GM21367 (cell line): ENCODE measurements around the gene ADAMTS9.

Experiments
- ATAC-seq: cut with Tn5 transposase; IDR thresholded peaks from one replicate; pipeline ENCODE4 v1.9.1; 2021; ENCODE audit not compliant: unreplicated experiment

Gene ADAMTS9

DNA sequence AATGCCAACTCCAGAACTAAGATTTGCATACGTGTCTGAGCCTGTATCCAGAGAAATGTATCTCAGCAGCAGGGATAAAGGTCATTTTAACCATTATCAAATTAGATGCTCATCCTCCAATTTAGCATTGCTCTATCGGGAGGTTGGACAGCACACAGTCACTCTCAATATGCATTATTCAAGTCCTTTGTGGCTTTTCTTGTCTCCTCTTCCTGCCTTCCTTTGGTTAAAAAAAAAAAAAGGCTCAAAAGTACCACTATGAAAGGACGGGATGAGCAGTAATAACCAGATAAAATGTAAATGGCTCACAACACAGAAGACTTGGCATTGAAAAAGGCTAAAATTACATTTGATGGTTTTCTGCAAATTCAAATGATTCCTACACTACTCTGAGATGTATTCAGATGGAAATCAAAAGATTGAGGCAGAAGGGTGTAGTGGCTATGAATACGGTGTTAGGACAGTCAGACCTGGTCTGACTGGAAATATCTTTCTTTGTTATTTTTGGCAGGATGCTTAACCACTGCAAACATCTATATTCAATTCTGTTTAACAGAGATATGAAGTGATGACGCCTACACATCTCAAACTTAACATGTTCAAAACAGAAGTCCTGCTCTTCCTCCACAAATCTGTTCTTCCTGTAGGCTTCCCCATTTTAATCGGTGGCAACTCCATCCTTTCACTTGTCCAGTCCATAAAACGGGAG is 109.6 kb downstream of the ADAMTS9 start:
- ATAC-seq, result no peak

- no peak for ATAC-seq
Measured at GRCh38 chr3:64576211-64576775, 111.5 kb downstream of the ADAMTS9 start.

GRCh38 chr3:64575211-64575844 is 112.5 kb downstream of the ADAMTS9 start:
- peak; percentile 91 for ATAC-seq

DNA sequence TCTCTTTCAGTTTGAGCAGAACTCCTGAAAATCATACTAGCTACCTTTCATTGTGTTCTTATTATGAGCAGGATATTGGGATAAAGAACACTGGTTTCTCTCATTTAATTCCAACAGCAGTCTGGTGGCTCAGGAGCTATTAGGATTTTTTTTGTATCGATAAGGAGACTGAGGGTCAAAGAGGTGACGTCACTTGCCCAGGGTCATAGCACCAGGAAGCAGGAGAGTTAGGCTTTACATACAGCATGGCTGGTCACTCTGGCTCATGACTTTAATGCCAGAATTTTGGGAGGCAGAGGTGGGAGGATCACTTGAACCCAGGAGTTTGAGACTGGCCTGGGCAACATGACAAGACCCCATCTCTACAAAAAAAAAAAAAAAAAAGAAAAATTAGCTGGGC is 113.6 kb downstream of the ADAMTS9 start:
- no peak for ATAC-seq

DNA sequence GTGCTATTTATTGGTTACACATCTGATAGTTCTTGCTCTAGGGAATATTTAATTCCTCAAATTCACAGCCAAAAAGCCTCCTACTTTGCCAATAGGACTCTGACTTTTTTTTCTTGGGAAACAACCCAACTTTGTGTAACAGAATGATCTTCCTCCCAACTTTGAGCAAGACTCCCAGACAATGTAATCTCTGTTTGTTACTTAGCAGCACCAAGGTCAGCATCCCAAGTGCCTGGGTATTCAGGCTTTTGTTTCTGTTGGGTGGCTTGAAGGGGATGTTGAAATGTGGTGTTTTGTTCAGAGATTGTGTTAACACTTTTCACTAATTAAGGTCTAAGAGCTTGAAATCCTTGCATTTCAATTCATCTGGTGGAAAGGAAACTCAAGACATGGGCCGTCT is 115.8 kb downstream of the ADAMTS9 start:
- ATAC-seq, result no peak

- ATAC-seq, result no peak
Measured at GRCh38 chr3:64568895-64569517, 118.8 kb downstream of the ADAMTS9 start.

DNA sequence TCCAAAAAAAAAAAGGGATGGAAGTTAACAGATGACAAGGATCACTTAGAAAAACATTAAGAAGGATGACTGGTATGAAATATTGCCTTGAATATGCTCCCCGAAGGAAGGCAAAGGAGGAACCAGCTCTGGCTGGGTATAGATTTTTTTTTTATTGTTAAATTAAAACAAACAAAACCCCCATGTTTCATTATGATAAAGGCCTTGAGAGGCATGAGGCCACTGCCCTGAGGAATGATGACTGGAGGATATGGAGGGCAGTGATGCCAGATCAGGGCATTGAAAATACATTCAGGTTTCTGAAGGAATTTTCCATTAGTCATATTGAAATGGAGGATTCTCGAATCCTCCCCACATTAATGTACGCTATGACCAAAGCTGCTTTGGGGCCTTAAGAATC is 120.9 kb downstream of the ADAMTS9 start:
- no peak for ATAC-seq

DNA sequence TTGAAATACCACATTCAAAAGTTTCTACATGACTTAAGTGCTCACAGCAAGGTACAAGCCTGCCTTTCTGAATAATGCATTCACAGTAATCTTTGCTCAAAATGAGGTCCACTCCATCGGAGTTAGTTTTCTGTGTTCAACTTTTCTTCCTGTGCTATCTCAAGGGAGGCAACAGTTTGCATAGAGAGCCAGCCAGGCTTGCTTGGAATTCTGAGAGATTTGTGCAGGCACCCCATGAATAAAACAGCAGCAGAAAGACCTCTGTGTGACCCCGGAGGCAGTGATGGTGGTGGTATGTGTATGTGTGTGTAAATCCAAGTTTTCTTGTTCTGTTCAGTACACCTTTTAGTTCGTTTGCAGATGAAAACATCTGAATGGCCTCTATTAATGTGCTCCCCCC is 124.0 kb downstream of the ADAMTS9 start:
- ATAC-seq, result no peak

DNA sequence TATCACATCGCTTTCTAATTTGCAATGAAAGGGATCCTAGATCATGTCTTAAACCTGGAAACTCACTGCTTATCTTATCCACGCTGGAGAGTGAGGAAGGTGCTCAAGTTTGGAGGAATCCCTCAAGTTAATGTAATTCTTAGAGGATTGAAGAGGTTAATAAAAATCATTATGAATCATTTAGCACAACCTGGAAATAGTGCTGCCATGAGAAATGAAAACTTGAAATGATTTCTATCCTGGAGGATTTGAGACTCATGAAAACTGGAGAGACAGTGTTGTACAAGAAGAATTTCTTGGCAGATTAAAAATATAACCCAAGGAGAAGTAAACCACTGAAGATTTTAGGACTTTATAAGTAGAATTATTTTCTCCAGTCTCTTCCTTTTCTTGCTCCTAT is 125.9 kb downstream of the ADAMTS9 start:
- ATAC-seq, result no peak

DNA sequence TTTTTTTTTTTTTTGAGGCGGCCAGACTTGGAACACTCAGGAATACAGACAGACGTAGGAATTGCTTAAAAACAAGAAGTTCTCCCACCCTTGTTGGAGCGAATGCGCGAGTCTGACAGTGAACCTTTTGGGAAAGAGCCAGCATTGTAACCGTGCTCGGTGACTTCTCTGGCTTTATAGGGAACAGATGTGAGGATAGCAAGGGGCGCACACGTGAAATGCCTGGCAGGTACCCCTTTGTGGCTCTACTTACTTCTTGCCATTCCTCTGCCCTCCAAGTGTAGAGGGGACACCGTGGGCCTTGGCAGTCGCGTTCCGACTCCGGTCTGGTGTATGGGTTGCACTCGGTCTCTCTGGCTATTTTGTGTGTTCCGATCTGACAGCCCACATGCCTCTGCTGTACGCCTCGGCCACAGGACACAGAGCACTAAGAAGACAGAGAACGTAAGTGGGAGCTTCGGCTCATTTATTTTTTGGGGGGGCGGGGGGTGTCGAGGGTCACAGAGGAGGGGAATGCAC is 126.4 kb downstream of the ADAMTS9 start:
- no peak for ATAC-seq

- ATAC-seq, result no peak
Measured at GRCh38 chr3:64560791-64561190, 127.0 kb downstream of the ADAMTS9 start.

DNA sequence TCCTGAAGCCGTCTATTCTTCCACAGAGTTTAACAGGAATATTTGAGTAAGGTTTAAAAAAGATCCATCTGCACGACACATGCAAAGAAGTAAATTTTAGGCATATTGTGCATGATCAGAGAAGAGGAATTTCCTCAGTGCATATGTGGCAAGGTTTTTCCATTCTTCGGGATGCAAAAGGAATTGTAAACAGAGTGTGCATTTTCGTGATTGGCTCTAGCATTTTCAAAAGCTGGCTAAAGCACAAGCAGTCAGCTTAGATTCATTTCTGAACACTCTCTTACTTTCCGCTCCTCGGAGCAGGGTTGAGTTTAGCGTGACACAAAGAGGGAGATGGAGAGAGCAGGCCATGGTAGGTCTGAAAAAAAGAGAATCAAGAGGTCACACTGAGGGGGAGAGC is 128.2 kb downstream of the ADAMTS9 start:
- ATAC-seq, result no peak

- ATAC-seq, result no peak
Measured at GRCh38 chr3:64556046-64556445, 131.8 kb downstream of the ADAMTS9 start.

DNA sequence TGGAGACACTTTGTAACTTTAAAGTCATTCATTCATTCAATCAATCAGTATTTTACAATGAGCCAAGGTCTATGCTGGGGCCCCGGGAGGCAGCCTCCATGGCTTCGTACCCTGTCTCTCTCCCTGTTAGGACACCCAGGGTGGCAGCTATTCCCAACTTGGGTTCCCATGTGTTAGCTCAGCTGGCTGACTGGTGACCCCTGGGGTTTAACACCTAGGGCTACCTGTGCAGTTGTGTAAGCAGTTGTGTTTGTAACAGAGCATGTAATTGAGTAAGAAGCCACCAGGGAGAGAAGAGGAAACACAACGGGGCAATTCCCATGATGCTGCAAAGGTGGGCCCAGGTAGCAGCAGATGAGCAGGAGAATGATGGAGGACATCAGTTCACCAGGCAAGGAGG is 132.4 kb downstream of the ADAMTS9 start:
- ATAC-seq, result no peak

DNA sequence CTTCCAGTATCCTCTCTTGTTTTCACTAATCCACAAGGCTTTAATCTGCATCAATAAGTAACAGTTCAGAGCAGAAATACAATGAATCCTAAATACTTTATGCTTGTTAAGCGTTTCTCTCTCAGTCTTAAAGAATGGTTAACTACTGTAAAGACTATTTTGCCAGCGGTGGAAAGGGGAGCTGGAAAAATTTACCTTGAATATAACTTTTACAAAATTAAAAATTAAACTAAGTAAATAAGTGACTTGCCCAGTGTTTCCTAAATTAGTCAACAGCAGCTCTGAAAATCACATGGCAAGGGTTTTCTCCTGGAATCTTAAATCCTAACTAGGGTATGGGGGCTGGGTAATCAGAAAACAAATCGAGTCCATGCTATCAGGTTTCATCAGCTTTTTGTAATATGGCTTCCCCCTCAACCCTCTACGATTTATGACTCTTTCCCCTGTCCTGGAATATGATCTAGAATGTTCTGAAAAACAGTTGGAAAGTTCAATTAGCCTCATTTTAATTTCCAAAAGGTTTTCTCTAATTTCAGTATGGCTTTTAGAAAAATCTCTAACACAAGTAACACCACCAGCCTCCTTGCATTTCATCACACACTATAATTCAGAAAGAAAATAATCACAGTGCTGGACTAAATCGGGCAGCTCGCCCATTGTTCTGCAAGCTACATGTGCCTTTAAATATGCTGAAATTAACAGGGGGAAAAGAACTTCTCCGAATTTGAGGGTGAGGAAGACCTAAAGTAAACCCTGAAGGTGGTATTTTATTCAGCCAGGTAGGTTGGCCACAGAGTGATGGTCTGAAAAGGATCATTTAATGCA is 133.5 kb downstream of the ADAMTS9 start:
- ATAC-seq, result no peak

- no peak for ATAC-seq
Measured at GRCh38 chr3:64552966-64553365, 134.8 kb downstream of the ADAMTS9 start.

GRCh38 chr3:64552160-64552559 is 135.6 kb downstream of the ADAMTS9 start:
- no peak for ATAC-seq

DNA sequence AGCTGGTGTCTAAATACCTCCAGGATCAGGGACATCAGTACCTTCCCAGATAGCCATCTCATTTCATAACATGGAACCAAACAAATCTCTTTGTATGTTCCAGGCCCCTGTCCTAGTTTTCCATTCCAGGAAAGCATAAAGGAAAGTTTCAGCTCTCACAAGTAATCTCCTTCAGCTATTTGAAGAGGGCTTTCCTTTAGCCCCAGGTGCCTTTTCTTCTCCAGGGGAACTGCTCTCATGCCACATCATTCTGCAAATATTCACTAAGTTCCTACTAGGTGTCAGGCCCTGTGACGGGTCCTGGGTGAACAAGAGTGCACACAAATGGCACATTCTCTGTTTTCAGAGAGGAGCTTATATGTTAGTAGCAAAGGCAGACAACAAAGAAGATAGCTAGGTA is 136.1 kb downstream of the ADAMTS9 start:
- ATAC-seq, result no peak

DNA sequence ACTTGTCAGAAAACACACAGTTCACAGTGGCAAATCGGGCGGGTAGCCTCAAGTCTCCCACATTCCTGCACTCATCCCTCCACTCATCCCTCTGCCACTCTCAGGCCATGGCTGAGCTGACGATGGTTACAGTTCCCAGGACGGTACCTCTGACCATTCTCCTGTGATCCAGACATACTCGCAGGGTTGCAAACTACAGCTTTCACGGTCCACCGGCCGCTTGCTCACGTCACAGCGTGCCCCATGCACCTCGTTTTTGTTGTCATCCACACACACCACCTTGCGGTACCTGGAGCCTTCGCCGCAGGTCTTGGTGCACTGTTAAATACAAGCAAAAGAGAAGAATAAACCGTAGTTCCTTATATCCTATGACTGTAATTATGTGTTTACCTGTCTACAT is 137.1 kb downstream of the ADAMTS9 start:
- ATAC-seq, result no peak

DNA sequence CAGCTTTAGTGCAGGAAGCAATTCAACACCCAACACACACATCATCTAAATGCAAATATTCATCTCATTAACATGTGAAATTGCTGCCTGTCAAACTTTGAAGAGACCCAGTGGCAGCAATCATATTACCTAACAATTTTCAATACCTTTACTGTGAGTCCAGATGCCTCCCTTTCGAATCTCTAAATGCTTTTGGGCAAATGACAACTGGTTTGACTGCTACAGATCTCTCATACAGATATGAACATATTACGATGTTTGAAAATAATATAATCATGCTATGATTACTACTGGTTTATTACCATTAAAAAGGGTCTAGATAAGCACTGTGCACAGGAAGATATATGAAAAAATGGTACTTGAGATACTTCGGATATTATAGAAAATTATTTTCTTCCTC is 137.9 kb downstream of the ADAMTS9 start:
- no peak for ATAC-seq
